DND-41 (cell line): ENCODE results near the gene AFAP1.

Experiments used
- ATAC-seq: fragments of 200-7000 bp; cut with Tn5 transposase; 3 replicates; pipeline ENCODE4 v1.9.1; 2021; ENCODE audit warnings: low read depth; ENCODE audit not compliant: insufficient read depth
- DNase-seq: peaks from one replicate; pipeline ENCODE4 v3.0.0-alpha.2; 2020
- H2AFZ ChIP-seq: 2 replicates; pipeline ENCODE4 v1.6.0; 2012; ENCODE audit warnings: low read depth, low read length
- H3K27ac ChIP-seq: 2 replicates; pipeline ENCODE4 v1.5.1; 2012; ENCODE audit warnings: low read length, inconsistent platforms
- H3K27me3 ChIP-seq: fragments of 200-600 bp; sonication (generic); 2 replicates; pipeline ENCODE4 v1.6.0; 2012; ENCODE audit warnings: low read length, mild to moderate bottlenecking, inconsistent platforms; ENCODE audit not compliant: insufficient read depth, poor library complexity
- H3K36me3 ChIP-seq: 2 replicates; pipeline ENCODE4 v1.5.1; 2012; ENCODE audit warnings: low read length, inconsistent platforms; ENCODE audit not compliant: insufficient read depth
- H3K4me1 ChIP-seq: 2 replicates; pipeline ENCODE4 v1.5.1; 2012; ENCODE audit warnings: mild to moderate bottlenecking, low read length; ENCODE audit not compliant: insufficient read depth
- H3K4me2 ChIP-seq: 2 replicates; pipeline ENCODE4 v1.6.0; 2012; ENCODE audit warnings: mild to moderate bottlenecking, moderate library complexity, low read length, inconsistent platforms; ENCODE audit not compliant: insufficient read depth
- H3K4me3 ChIP-seq, 2 experiments: fragments of 200-600 bp in 1 of 2; shearing (Covaris generic) in 1 of 2; 2 replicates each; pipeline ENCODE4 v1.5.1; 2012 to 2016; ENCODE audit warnings: inconsistent platforms in 2 of 2, low read length in 2 of 2, mild to moderate bottlenecking in 2 of 2, low read depth in 1 of 2, moderate library complexity in 1 of 2
- H3K79me2 ChIP-seq: 2 replicates; pipeline ENCODE4 v1.6.0; 2012; ENCODE audit warnings: low read length, inconsistent platforms; ENCODE audit not compliant: insufficient read depth
- H3K9ac ChIP-seq: 2 replicates; pipeline ENCODE4 v1.6.0; 2012; ENCODE audit warnings: low read depth, mild to moderate bottlenecking, inconsistent platforms, low read length, moderate library complexity
- H3K9me3 ChIP-seq: 2 replicates; pipeline ENCODE4 v1.5.1; 2012; ENCODE audit warnings: low read length, moderate library complexity, mild to moderate bottlenecking, inconsistent platforms; ENCODE audit not compliant: insufficient read depth, severe bottlenecking
- H4K20me1 ChIP-seq: 2 replicates; pipeline ENCODE4 v1.6.0; 2012; ENCODE audit warnings: low read length; ENCODE audit not compliant: insufficient read depth
- CTCF ChIP-seq: IDR thresholded peaks from 2 replicates; pipeline ENCODE4 v1.5.1; 2012; ENCODE audit warnings: borderline replicate concordance, low read length, moderate library complexity, mild to moderate bottlenecking; ENCODE audit not compliant: poor library complexity, severe bottlenecking; ENCODE audit errors: extremely low read depth
- EZH2 ChIP-seq: IDR thresholded peaks from 3 replicates; pipeline ENCODE4 v1.6.1; 2012; ENCODE audit warnings: borderline replicate concordance, low read depth, mild to moderate bottlenecking, moderate library complexity, low read length, inconsistent platforms; ENCODE audit not compliant: severe bottlenecking

AFAP1 gene

GRCh38 chr4:7812231-7812857 lies 127.3 kb downstream of the AFAP1 start:
- no peak for TF ChIP-seq CTCF
- TF ChIP-seq EZH2: no peak
- Histone ChIP-seq H3K9me3 (no peaks in the 10 kb centered on the region), H2AFZ (no peak overlapping the region), H3K27ac (no peak overlapping the region), H3K27me3 (peaks cover 17% of the 10 kb centered on the region), H3K4me2 (no peak overlapping the region), H3K79me2 (no peaks in the 10 kb centered on the region), H3K36me3 (no peaks in the 10 kb centered on the region), H3K4me1 (no peaks in the 10 kb centered on the region), H3K4me3 (no peak overlapping the region), H3K9ac (no peak overlapping the region), H4K20me1 (no peaks in the 10 kb centered on the region)
- ATAC-seq: no peak
- DNase-seq: no peak

GRCh38 chr4:7811536-7812191 lies 128.0 kb downstream of the AFAP1 start:
- Histone ChIP-seq H3K27ac (no peak overlapping the region), H3K9me3 (no peaks in the 10 kb centered on the region), H3K36me3 (no peaks in the 10 kb centered on the region), H2AFZ (no peak overlapping the region), H3K9ac (no peak overlapping the region), H3K27me3 (peaks cover 20% of the 10 kb centered on the region), H3K79me2 (no peaks in the 10 kb centered on the region), H3K4me2 (no peak overlapping the region), H3K4me1 (no peaks in the 10 kb centered on the region), H3K4me3 (no peak overlapping the region), H4K20me1 (no peaks in the 10 kb centered on the region)
- DNase-seq: no peak
- ATAC-seq: no peak
- no peak for TF ChIP-seq CTCF
- no peak for TF ChIP-seq EZH2

- ATAC-seq (no peak), DNase-seq (no peak)
- H3K4me3 ChIP-seq: no peak overlapping the region
- no peak overlapping the region for H3K27ac ChIP-seq
- H3K4me2 ChIP-seq: no peak overlapping the region
- no peak overlapping the region for H2AFZ ChIP-seq
- no peaks in the 10 kb centered on the region for H4K20me1 ChIP-seq
- TF ChIP-seq EZH2 (no peak), CTCF (no peak)
- no peak overlapping the region for H3K9ac ChIP-seq
- H3K9me3 ChIP-seq: no peaks in the 10 kb centered on the region
- H3K4me1 ChIP-seq: no peaks in the 10 kb centered on the region
- H3K36me3 ChIP-seq: no peaks in the 10 kb centered on the region
- peaks cover 26% of the 10 kb centered on the region for H3K27me3 ChIP-seq
- no peaks in the 10 kb centered on the region for H3K79me2 ChIP-seq
Observed at GRCh38 chr4:7810783-7811535, 128.7 kb downstream of the AFAP1 start.
